ENCODE data around the gene RGL2. TPM values are rescaled to one million over a fixed set of nuclear protein-coding genes. Genes with fewer than 3 reads are reported as not detected.

RGL2 gene
- total RNA-seq, 2 experiments from 2014 or later: 27.2 to 67.6 TPM

DNA sequence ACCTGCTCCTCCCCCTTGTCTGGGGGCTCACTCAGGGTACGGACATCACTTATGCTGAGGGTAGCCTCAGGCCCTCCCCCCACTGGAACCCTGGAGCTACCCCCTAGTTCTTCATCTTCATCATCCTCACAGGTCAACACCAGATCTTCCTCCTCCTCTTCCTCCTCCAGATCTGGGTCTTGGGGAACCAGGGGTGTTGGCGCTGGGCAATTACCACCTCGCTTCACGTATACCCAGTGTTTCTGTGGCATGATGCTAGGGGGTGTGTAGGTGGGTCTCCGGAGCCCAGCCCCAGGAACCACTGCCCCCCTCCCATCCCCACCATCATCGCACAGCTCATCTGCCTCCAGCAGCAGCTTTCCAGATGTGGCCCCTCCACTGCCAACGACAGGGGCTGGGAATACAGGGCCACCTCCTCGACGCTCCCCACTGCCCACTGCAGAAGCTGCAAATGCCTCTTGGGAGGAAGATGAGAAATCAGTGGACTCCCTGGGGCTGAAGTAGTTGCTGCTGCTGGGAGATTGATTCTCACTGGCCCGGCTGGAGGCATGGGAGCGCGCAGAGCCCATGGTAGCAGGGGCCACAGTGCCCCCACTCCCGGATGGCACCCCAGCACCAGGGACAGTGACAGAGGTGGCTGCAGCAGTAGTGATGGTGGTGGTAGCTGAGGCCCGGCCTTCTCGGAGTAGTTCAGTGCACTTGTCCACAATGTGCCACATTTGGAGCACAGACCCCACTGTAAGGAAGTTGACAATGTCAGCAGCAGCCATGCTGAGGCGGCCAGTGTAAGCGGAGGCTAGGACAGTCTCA lies 17.3 kb upstream of the RGL2 start:
- H3K27ac ChIP-seq (ENCODE audit: low read depth, low read length, poor library complexity, severe bottlenecking): no peak overlapping the region
- peaks cover 48% of the 10 kb centered on the region for H3K36me3 ChIP-seq (ENCODE audit: insufficient read depth, low read length)
- H3K9me2 ChIP-seq (ENCODE audit: insufficient read depth, low read length): no peaks in the 10 kb centered on the region
- H2AFZ ChIP-seq (ENCODE audit: low read length): no peak overlapping the region
- POLR2A ChIA-PET: no interaction called here
- peaks cover 7% of the 10 kb centered on the region; the same call in 1 of the 2 replicates for H4K20me1 ChIP-seq (ENCODE audit: insufficient read depth, low read length)
- intact Hi-C loops (cut with micrococcal nuclease; ENCODE audit: unreplicated experiment): no loop called here
- no TSS peak for BruUV-seq (replicated peaks)
- no peak overlapping the region for H3K4me3 ChIP-seq (ENCODE audit: low read depth, low read length, poor library complexity, severe bottlenecking)
- peaks cover 59% of the 10 kb centered on the region for H3K4me1 ChIP-seq (ENCODE audit: insufficient read depth, low read length, poor library complexity, severe bottlenecking)
- H3K79me2 ChIP-seq (ENCODE audit: insufficient read depth, low read depth, low read length): peaks cover 52% of the 10 kb centered on the region
- CTCF ChIA-PET (ENCODE audit: unreplicated experiment): no interaction called here
- no peak for DNase-seq (ENCODE audit: low spot score)
- no peak overlapping the region for H3K4me2 ChIP-seq (ENCODE audit: low read length)
- no peaks in the 10 kb centered on the region for H3K9me3 ChIP-seq (ENCODE audit: low read length)
- TF ChIP-seq EZH2phosphoT487 (IDR thresholded peaks at IDR 0.05; ENCODE audit: borderline replicate concordance, low read depth, low read length): no peak
- TF ChIP-seq, protein P1, sequence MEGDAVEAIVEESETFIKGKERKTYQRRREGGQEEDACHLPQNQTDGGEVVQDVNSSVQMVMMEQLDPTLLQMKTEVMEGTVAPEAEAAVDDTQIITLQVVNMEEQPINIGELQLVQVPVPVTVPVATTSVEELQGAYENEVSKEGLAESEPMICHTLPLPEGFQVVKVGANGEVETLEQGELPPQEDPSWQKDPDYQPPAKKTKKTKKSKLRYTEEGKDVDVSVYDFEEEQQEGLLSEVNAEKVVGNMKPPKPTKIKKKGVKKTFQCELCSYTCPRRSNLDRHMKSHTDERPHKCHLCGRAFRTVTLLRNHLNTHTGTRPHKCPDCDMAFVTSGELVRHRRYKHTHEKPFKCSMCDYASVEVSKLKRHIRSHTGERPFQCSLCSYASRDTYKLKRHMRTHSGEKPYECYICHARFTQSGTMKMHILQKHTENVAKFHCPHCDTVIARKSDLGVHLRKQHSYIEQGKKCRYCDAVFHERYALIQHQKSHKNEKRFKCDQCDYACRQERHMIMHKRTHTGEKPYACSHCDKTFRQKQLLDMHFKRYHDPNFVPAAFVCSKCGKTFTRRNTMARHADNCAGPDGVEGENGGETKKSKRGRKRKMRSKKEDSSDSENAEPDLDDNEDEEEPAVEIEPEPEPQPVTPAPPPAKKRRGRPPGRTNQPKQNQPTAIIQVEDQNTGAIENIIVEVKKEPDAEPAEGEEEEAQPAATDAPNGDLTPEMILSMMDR (conservative IDR thresholded peaks at IDR 0.05; ENCODE audit: low read length): no peak

DNA sequence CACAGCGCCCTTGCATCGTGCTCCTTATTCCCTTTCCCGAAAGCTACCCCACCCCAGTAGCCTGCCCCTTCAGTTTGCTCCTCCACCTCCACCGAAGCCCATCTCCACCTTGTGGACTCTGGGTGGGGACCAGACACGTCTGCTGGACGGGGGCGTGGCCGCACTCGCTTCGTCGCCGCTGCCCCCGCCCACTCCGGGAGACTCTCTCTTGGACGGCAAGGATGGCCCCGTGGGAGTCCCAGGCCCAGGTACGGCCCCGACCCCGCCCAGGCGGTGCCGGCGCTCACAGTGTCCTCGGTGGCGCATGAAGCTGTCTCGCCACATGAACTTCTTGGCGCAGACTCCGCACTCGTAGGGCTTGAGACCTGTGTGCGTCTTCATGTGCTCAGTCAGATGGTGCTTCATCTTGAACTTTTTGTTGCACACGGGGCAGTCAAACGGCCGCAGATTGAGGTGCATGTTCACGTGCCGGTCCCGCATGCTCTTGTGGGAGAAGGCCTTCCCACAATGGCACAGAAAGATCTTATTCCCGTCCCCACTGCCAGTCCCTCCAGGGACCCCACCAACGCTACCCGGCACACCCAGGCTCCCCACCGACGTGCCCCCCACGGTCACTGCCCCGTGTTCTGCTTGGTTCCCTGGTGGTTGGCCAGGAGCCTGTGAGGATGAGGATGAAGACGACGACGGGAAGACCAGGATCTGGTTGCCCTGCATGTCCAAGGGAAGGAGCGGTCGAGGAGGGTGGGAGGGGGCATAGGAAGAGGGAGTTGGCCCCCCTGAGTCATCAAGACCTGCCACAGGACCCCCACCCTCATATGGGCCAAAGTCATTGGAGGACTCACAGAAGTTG lies 16.4 kb upstream of the RGL2 start:
- BruUV-seq (replicated peaks): no TSS peak

More for the DNA sequence above, 16.4 kb upstream of the RGL2 start:
- Histone ChIP-seq H3K9me2 (ENCODE audit: insufficient read depth, low read length) (no peaks in the 10 kb centered on the region), H3K27ac (ENCODE audit: low read depth, low read length, poor library complexity, severe bottlenecking) (peak overlapping the region; percentile 94), H3K4me1 (ENCODE audit: insufficient read depth, low read length, poor library complexity, severe bottlenecking) (peaks cover 50% of the 10 kb centered on the region), H3K4me3 (ENCODE audit: low read depth, low read length, poor library complexity, severe bottlenecking) (peak overlapping the region; percentile 84), H2AFZ (ENCODE audit: low read length) (no peak overlapping the region; the same call in 1 of the 2 replicates), H3K9me3 (ENCODE audit: low read length) (no peaks in the 10 kb centered on the region), H4K20me1 (ENCODE audit: insufficient read depth, low read length) (peaks cover 7% of the 10 kb centered on the region; the same call in 1 of the 2 replicates), H3K79me2 (ENCODE audit: insufficient read depth, low read depth, low read length) (peaks cover 52% of the 10 kb centered on the region), H3K4me2 (ENCODE audit: low read length) (peak overlapping the region; percentile 79), H3K36me3 (ENCODE audit: insufficient read depth, low read length) (peaks cover 47% of the 10 kb centered on the region)
- no peak for DNase-seq (ENCODE audit: low spot score)
- POLR2A ChIA-PET: no interaction called here
- CTCF ChIA-PET (ENCODE audit: unreplicated experiment): no interaction called here
- TF ChIP-seq EZH2phosphoT487 (IDR thresholded peaks at IDR 0.05; ENCODE audit: borderline replicate concordance, low read depth, low read length): no peak
- TF ChIP-seq, protein P1 (conservative IDR thresholded peaks at IDR 0.05; ENCODE audit: low read length): no peak
- intact Hi-C loops (cut with micrococcal nuclease; ENCODE audit: unreplicated experiment): loop anchor here (1.0 to 5.0 kb wide), 3 partner anchors 16 to 97 kb away; partner anchors contain the start of gene PHF1

Measured in OCI-LY7 (cell line).